ENCODE measurements around the gene SLC38A2.
"Not testable (repeated sequence)": the region's sequence is repeated elsewhere in the genome, so short reads cannot be mapped to it uniquely, and the experiment has no call there.

Gene SLC38A2

DNA sequence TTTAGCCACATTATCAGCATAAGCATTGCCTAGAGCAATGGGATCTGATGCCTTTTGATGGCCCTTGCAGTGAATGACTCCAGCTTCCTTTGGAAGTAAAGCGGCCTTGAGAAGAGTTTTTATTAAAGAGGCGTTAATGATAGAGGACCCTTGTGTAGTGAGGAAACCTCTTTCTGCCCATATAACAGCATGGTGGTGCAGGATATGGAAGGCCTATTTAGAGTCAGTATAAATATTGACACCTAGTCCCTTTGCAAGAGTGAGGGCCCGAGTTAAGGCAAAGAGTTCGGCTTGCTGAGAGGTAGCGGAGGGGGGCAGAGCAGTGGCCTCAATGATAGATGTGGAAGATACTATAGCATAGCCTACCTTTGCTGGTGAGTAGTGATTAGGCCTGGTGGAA lies 47.5 kb downstream of the SLC38A2 start:
- DNase-seq (ENCODE audit: low read depth in 2 of 2, low spot score in 1 of 2) = not testable (repeated sequence)

DNA sequence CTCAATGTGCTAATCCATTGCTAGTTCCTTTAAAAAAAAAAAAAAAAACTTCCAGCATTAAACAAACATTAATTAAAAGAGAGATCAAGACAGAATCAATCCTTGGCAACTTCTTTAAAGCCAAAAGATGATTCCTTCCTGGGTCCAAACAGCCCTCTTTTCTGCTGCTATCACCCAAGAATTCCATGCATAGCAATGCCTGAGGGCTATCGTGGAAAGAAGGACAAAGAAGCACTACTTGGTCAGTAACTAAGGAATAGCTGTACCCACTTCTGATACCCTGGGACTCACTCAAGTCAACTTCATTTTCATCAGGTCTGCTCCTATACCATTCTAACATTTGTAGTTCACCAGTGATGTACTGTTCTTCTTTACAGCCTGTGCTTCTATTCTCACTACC lies 51.8 kb downstream of the SLC38A2 start:
- no peak for DNase-seq (ENCODE audit: low read depth in 2 of 2, low spot score in 1 of 2)

- no peak for DNase-seq (ENCODE audit: low read depth in 2 of 2, low spot score in 1 of 2)
Observed at GRCh38 chr12:46318037-46318436, 54.5 kb downstream of the SLC38A2 start.
